H1 (cell line): Measurements from ENCODE around the gene ST6GALNAC3. TPM values are rescaled to one million over a fixed set of nuclear protein-coding genes. Genes with fewer than 3 reads are reported as not detected.

Experiments
- CTCF ChIA-PET: fragments of 300-600 bp; sonication (Branson Sonifier 250); formaldehyde crosslinking; loops from one replicate; lab custom pipeline; 2021; ENCODE audit not compliant: partially characterized antibody; lab: Charles Lee
- POLR2A ChIA-PET: fragments of 300-600 bp; sonication (Branson Sonifier 250); formaldehyde crosslinking; loops from one replicate; lab custom pipeline; 2021; ENCODE audit warnings: inconsistent platforms; ENCODE audit not compliant: partially characterized antibody; lab: Charles Lee
- DNase-seq, 2 experiments: peaks; one replicate each; pipeline versions ENCODE4 v3.0.0 to v3.0.0-alpha.2; 2010 to 2022; ENCODE audit warnings: low spot score in 2 of 2, low read depth in 1 of 2, mixed read lengths in 1 of 2
- FAIRE-seq: peaks from 2 replicates; lab custom pipeline; 2011; peaks lifted over from hg19 to GRCh38; lab: Jason Lieb, UNC
- H2AFZ ChIP-seq: 2 replicates; pipeline ENCODE4 v1.8.1; 2012; ENCODE audit warnings: low read length, inconsistent platforms
- H2AK5ac ChIP-seq: 2 replicates; pipeline ENCODE4 v1.6.1; 2013; ENCODE audit warnings: low read depth, low read length
- H2BK120ac ChIP-seq: replicated peaks from 2 replicates; pipeline ENCODE3; 2013; ENCODE audit warnings: low read depth, low read length, inconsistent platforms
- H2BK12ac ChIP-seq: 2 replicates; pipeline ENCODE4 v1.6.1; 2013; ENCODE audit warnings: low read depth, low read length
- H2BK15ac ChIP-seq: 2 replicates; pipeline ENCODE4 v1.6.1; 2013; ENCODE audit warnings: low read length
- H2BK20ac ChIP-seq: 2 replicates; pipeline ENCODE4 v1.6.1; 2013; ENCODE audit warnings: low read length
- H2BK5ac ChIP-seq: 2 replicates; pipeline ENCODE4 v1.6.1; 2013; ENCODE audit warnings: low read depth, low read length
- H3K14ac ChIP-seq: 2 replicates; pipeline ENCODE4 v1.6.1; 2013; ENCODE audit warnings: inconsistent platforms; ENCODE audit not compliant: insufficient read length
- H3K18ac ChIP-seq: 2 replicates; pipeline ENCODE4 v1.6.1; 2013; ENCODE audit warnings: low read length; ENCODE audit errors: extremely low read depth
- H3K23ac ChIP-seq: 2 replicates; pipeline ENCODE4 v1.6.1; 2013; ENCODE audit warnings: inconsistent platforms; ENCODE audit not compliant: insufficient read length
- H3K23me2 ChIP-seq: 2 replicates; pipeline ENCODE4 v1.6.1; 2013; ENCODE audit warnings: low read depth, low read length
- H3K27ac ChIP-seq: 2 replicates; pipeline ENCODE4 v1.6.1; 2011; ENCODE audit warnings: low read depth, low read length, inconsistent platforms
- H3K27me3 ChIP-seq, 4 experiments: replicated peaks in 1 of 4; 1 replicate in 1 of 4; 2 replicates in 3 of 4; pipeline versions ENCODE4 v1.6.1 to v1.8.1; 2011 to 2013; ENCODE audit warnings: low read length in 3 of 4, mild to moderate bottlenecking in 3 of 4, inconsistent platforms in 2 of 4, mixed read lengths in 2 of 4, moderate library complexity in 1 of 4; ENCODE audit not compliant: control insufficient read depth in 3 of 4, insufficient read depth in 3 of 4; ENCODE audit errors: extremely low read depth in 1 of 4
- H3K36me3 ChIP-seq, 4 experiments: 2 replicates each; pipeline versions ENCODE4 v1.6.1 to v1.8.1; 2011 to 2013; ENCODE audit warnings: mild to moderate bottlenecking in 4 of 4, low read length in 3 of 4, moderate library complexity in 2 of 4, control low read depth in 1 of 4, inconsistent platforms in 1 of 4; ENCODE audit not compliant: insufficient read depth in 4 of 4, control insufficient read depth in 2 of 4
- H3K4ac ChIP-seq: replicated peaks from 2 replicates; pipeline ENCODE3; 2013; ENCODE audit warnings: low read length, low read depth, mixed read lengths, inconsistent platforms; ENCODE audit not compliant: insufficient read length
- H3K4me1 ChIP-seq, 4 experiments: replicated peaks in 1 of 4; 1 replicate in 1 of 4; 2 replicates in 3 of 4; pipeline versions ENCODE4 v1.6.1 to v1.8.1; 2011 to 2013; ENCODE audit warnings: low read length in 3 of 4, inconsistent platforms in 2 of 4, mixed read lengths in 1 of 4; ENCODE audit not compliant: insufficient read depth in 4 of 4, control insufficient read depth in 3 of 4
- H3K4me2 ChIP-seq, 2 experiments: 2 replicates each; pipeline versions ENCODE4 v1.6.1 to v1.8.1; 2011 to 2013; ENCODE audit warnings: low read depth in 2 of 2, low read length in 2 of 2, control low read depth in 1 of 2, inconsistent platforms in 1 of 2, mild to moderate bottlenecking in 1 of 2; ENCODE audit not compliant: insufficient read depth in 1 of 2
- H3K4me3 ChIP-seq, 4 experiments: fragments of 200-600, 300-600 bp in 1 of 4; sonication (generic), shearing (Covaris generic), sonication (Bioruptor Twin) in 1 of 4; 2 replicates each; pipeline versions ENCODE4 v1.5.1 to v1.8.1; 2011 to 2016; ENCODE audit warnings: low read length in 4 of 4, low read depth in 3 of 4, control low read depth in 2 of 4, inconsistent platforms in 2 of 4, mild to moderate bottlenecking in 2 of 4, mixed read lengths in 1 of 4, moderate library complexity in 1 of 4; ENCODE audit not compliant: insufficient read depth in 2 of 4; ENCODE audit errors: extremely low read depth in 1 of 4
- H3K56ac ChIP-seq: replicated peaks from 2 replicates; pipeline ENCODE3; 2013; ENCODE audit warnings: low read depth, mild to moderate bottlenecking, mixed read lengths, low read length, inconsistent platforms; ENCODE audit not compliant: insufficient read length
- H3K79me1 ChIP-seq: 2 replicates; pipeline ENCODE4 v1.6.1; 2013; ENCODE audit warnings: low read depth, low read length, control low read depth
- H3K79me2 ChIP-seq, 2 experiments: 2 replicates each; pipeline versions ENCODE4 v1.6.1 to v1.8.1; 2012 to 2013; ENCODE audit warnings: low read length in 2 of 2, mild to moderate bottlenecking in 2 of 2, inconsistent platforms in 1 of 2; ENCODE audit not compliant: insufficient read depth in 2 of 2, control insufficient read depth in 1 of 2
- H3K9ac ChIP-seq, 4 experiments: replicated peaks in 1 of 4; 1 replicate in 1 of 4; 2 replicates in 3 of 4; pipeline versions ENCODE4 v1.6.1 to v1.8.1; 2011 to 2013; ENCODE audit warnings: low read depth in 3 of 4, low read length in 3 of 4, control low read depth in 2 of 4, mild to moderate bottlenecking in 2 of 4, moderate library complexity in 2 of 4, inconsistent platforms in 1 of 4; ENCODE audit errors: extremely low read depth in 1 of 4
- H3K9me3 ChIP-seq, 2 experiments: 2 replicates each; pipeline versions ENCODE4 v1.6.1 to v1.8.1; 2012 to 2013; ENCODE audit warnings: mild to moderate bottlenecking in 2 of 2, moderate library complexity in 2 of 2, control low read depth in 1 of 2, inconsistent platforms in 1 of 2, low read depth in 1 of 2, low read length in 1 of 2, mixed read lengths in 1 of 2; ENCODE audit not compliant: insufficient read depth in 2 of 2
- H4K20me1 ChIP-seq, 2 experiments: replicated peaks in 1 of 2; 2 replicates each; pipeline versions ENCODE3 to v1.8.1; 2011 to 2013; ENCODE audit warnings: inconsistent platforms in 2 of 2, low read length in 2 of 2, mild to moderate bottlenecking in 1 of 2; ENCODE audit not compliant: insufficient read depth in 2 of 2, control insufficient read depth in 1 of 2
- H4K5ac ChIP-seq: 2 replicates; pipeline ENCODE4 v1.6.1; 2013; ENCODE audit warnings: low read length, low read depth, mixed read lengths, inconsistent platforms; ENCODE audit not compliant: insufficient read length
- H4K8ac ChIP-seq: 2 replicates; pipeline ENCODE4 v1.8.0; 2013; ENCODE audit warnings: mild to moderate bottlenecking, moderate library complexity, low read length, inconsistent platforms; ENCODE audit not compliant: insufficient read depth; ENCODE audit errors: extremely low read depth
- H4K91ac ChIP-seq: replicated peaks from 2 replicates; pipeline ENCODE3; 2013; ENCODE audit warnings: low read length, mixed read lengths, inconsistent platforms; ENCODE audit not compliant: insufficient read length
- CBX5 ChIP-seq: fragments of 300-800, 300-1000 bp; sonication (generic); IDR thresholded peaks from 2 replicates; pipeline ENCODE4 v1.7.1; 2016; ENCODE audit warnings: antibody characterized with exemption, low read length, low read depth
- CHD2 ChIP-seq: IDR thresholded peaks from 2 replicates; pipeline ENCODE4 v1.6.1; 2012; ENCODE audit warnings: low read length, improper control_type of control experiment
- HDAC6 ChIP-seq: IDR thresholded peaks from one replicate; pipeline ENCODE4 v1.7.1; 2012; ENCODE audit warnings: low read depth, mild to moderate bottlenecking, inconsistent platforms, low read length, moderate library complexity
- KDM5A ChIP-seq: fragments of 200-600 bp; IDR thresholded peaks from 2 replicates; pipeline ENCODE4 v1.7.1; 2012; ENCODE audit warnings: mild to moderate bottlenecking, low read length, inconsistent platforms, mixed read lengths
- NRF1 ChIP-seq: IDR thresholded peaks from 2 replicates; pipeline ENCODE4 v1.6.1; 2011; ENCODE audit warnings: mild to moderate bottlenecking, low read depth, low read length, improper control_type of control experiment
- POU5F1 ChIP-seq: IDR thresholded peaks from 2 replicates; pipeline ENCODE4 v1.6.1; 2011; ENCODE audit warnings: low read depth, mild to moderate bottlenecking, low read length, moderate library complexity
- RXRA ChIP-seq: IDR thresholded peaks from 2 replicates; pipeline ENCODE4 v1.6.1; 2011; ENCODE audit warnings: low read depth, mild to moderate bottlenecking, low read length, moderate library complexity; ENCODE audit not compliant: insufficient read depth
- SP2 ChIP-seq: IDR thresholded peaks from 2 replicates; pipeline ENCODE4 v1.6.1; 2012; ENCODE audit warnings: mild to moderate bottlenecking, low read length, inconsistent platforms
- WGBS, 2 experiments: shearing (Covaris generic) in 1 of 2; methylation state at CpG; one replicate each; pipeline versions ENCODE4 v1.1.6 to v1.1.7; 2013 to 2015; ENCODE audit warnings: low lambda C conversion rate in 2 of 2, mixed read lengths in 2 of 2, inconsistent platforms in 1 of 2, low coverage in 1 of 2, missing lambda C conversion rate in 1 of 2; ENCODE audit not compliant: insufficient replicate concordance in 2 of 2, insufficient coverage in 1 of 2, insufficient read length in 1 of 2; ENCODE audit errors: extremely low coverage in 1 of 2, missing lambda C conversion rate in 1 of 2; 5-methylcytosine and 5-hydroxymethylcytosine counted together
- polyA plus RNA-seq, 7 experiments: library from polyadenylated mRNA; depleted of rRNA in 3 of 7; stranded (reverse) in 5 of 7; unstranded in 2 of 7; fragments of >200 nt in 5 of 7; fragments of 200-250 nt in 2 of 7; gene quantifications; 1 replicate in 5 of 7; 2 replicates in 1 of 7; 4 replicates in 1 of 7; pipeline versions ENCODE4 v1.2.1 to v1.2.3, GENCODE V29; 2011 to 2013; ENCODE audit warnings: missing spikeins in 2 of 7, mixed read lengths in 2 of 7
- total RNA-seq: library from RNA; stranded (reverse); fragmentation: NEBNext Ultra II Directional; extraction: Animal tissue kit (Norgen Biotek cat#: 25700); gene quantifications from 2 replicates; pipeline ENCODE4 v1.2.1, GENCODE V29; 2021
- TF ChIP-seq, protein P1 (sequence below): IDR thresholded peaks from 2 replicates; pipeline ENCODE4 v1.6.1; 2011; ENCODE audit warnings: low read length, improper control_type of control experiment
- TF ChIP-seq, protein P2 (sequence below): IDR thresholded peaks from 2 replicates; pipeline ENCODE4 v1.6.1; 2012; ENCODE audit warnings: inconsistent platforms
- TF ChIP-seq, protein P3 (sequence below): IDR thresholded peaks from 2 replicates; pipeline ENCODE4 v1.6.1; 2012; ENCODE audit warnings: low read length, inconsistent platforms

The ST6GALNAC3 gene
- total and polyA plus RNA-seq, 2 of the 8 experiments (the other 6 are each of a cell fraction or from before 2014, with no cell fraction given): 4.9 to 19.0 TPM

DNA sequence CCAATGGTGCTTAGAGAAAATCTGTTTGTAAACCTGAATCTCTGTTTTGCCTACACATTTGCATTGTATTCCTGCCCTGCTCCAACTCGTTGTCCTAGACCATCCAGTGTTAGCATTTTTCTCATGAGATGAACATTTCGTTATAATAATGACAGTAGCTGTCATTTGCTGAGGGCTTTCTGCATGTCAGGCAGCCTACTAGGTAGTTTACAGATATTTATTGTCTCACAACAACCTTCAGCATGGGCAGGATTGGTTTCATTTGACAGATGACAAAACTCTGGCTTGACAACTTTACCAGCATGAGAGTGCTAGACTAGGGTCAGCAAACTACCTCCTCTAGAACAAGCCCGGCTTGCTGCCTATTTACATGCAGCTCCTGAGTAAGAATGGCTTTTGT lies 10.1 kb downstream of the ST6GALNAC3 start:
- Histone ChIP-seq H2BK20ac (no peak overlapping the region), H2BK12ac (no peak overlapping the region), H4K91ac (no peak overlapping the region), H3K4me1 (peaks cover 0 to 13% (median 0%) of the 10 kb centered on the region in 4 experiments; a peak in 3 of 7 replicates), H3K4ac (no peak overlapping the region), H3K9ac (no peak overlapping the region), H4K5ac (no peak overlapping the region), H2AK5ac (no peak overlapping the region), H3K4me3 (no peak overlapping the region), H3K79me1 (peaks cover 6% of the 10 kb centered on the region), H4K20me1 (peaks cover under 1 to 2% of the 10 kb centered on the region in 2 experiments), H3K56ac (no peak overlapping the region), H3K27ac (no peak overlapping the region), H2BK120ac (no peak overlapping the region), H4K8ac (no peak overlapping the region), H3K27me3 (no peaks in the 10 kb centered on the region), H3K23me2 (no peaks in the 10 kb centered on the region), H2AFZ (no peak overlapping the region), H3K18ac (no peak overlapping the region), H2BK15ac (no peak overlapping the region), H2BK5ac (no peak overlapping the region), H3K14ac (no peak overlapping the region), H3K23ac (no peak overlapping the region), H3K79me2 (peaks cover 0 to 82% of the 10 kb centered on the region in 2 experiments; a peak in 2 of 4 replicates), H3K36me3 (no peaks in the 10 kb centered on the region), H3K4me2 (no peak overlapping the region; a peak in 1 of 4 replicates), H3K9me3 (no peaks in the 10 kb centered on the region)
- WGBS, 2 experiments: 80% methylated on average over 3 of the region's 3 CpGs; no CpG with 5 or more reads in 1 of the 2 experiments
- ChIA-PET CTCF (interaction anchor here (1.0 kb wide), 1 partner anchor 11 kb away, joined by 3 read pairs; no protein-coding TSS in a partner anchor), POLR2A (interaction anchor here (1.6 kb wide), 1 partner anchor 10 kb away, joined by 7 read pairs; the partner anchor contains the start of gene ST6GALNAC3)
- DNase-seq (no peak), FAIRE-seq (no peak)
- TF ChIP-seq CBX5: no peak
- TF ChIP-seq NRF1: no peak
- no peak for TF ChIP-seq POU5F1
- no peak for TF ChIP-seq HDAC6
- TF ChIP-seq KDM5A: no peak
- TF ChIP-seq SP2: no peak
- TF ChIP-seq, protein P1, sequence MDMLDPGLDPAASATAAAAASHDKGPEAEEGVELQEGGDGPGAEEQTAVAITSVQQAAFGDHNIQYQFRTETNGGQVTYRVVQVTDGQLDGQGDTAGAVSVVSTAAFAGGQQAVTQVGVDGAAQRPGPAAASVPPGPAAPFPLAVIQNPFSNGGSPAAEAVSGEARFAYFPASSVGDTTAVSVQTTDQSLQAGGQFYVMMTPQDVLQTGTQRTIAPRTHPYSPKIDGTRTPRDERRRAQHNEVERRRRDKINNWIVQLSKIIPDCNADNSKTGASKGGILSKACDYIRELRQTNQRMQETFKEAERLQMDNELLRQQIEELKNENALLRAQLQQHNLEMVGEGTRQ: no peak
- TF ChIP-seq, protein P2, sequence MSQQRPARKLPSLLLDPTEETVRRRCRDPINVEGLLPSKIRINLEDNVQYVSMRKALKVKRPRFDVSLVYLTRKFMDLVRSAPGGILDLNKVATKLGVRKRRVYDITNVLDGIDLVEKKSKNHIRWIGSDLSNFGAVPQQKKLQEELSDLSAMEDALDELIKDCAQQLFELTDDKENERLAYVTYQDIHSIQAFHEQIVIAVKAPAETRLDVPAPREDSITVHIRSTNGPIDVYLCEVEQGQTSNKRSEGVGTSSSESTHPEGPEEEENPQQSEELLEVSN: no peak
- TF ChIP-seq RXRA: no peak
- TF ChIP-seq CHD2: no peak
- TF ChIP-seq, protein P3, sequence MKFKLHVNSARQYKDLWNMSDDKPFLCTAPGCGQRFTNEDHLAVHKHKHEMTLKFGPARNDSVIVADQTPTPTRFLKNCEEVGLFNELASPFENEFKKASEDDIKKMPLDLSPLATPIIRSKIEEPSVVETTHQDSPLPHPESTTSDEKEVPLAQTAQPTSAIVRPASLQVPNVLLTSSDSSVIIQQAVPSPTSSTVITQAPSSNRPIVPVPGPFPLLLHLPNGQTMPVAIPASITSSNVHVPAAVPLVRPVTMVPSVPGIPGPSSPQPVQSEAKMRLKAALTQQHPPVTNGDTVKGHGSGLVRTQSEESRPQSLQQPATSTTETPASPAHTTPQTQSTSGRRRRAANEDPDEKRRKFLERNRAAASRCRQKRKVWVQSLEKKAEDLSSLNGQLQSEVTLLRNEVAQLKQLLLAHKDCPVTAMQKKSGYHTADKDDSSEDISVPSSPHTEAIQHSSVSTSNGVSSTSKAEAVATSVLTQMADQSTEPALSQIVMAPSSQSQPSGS: no peak
